HepG2 (cell line): ENCODE measurements around the gene TPST1. TPM values are rescaled to one million over a fixed set of nuclear protein-coding genes. Genes with fewer than 3 reads are reported as not detected.
A peak's percentile ranks its signal among the peaks of the same experiment; 100 is the strongest.

Experiments
- ATAC-seq: fragments of 200-7000 bp; cut with Tn5 transposase; 3 replicates; pipeline ENCODE4 v1.9.1; 2020; ENCODE audit warnings: mild to moderate bottlenecking, moderate library complexity
- BruUV-seq: library from RNA; stranded (reverse); fragments of 400-500 nt; replicated peaks from 2 replicates; lab custom pipeline; 2021; lab: Mats Ljungman, UMichigan
- CTCF ChIA-PET: fragments of 300-600 bp; formaldehyde crosslinking; extraction: SDS; loops from one replicate; lab custom pipeline; 2021; ENCODE audit warnings: low total read pairs, inconsistent platforms, low intra/inter-chr PET ratio; lab: Yijun Ruan, JAX
- POLR2A ChIA-PET: fragments of 350-600 bp; sonication (Branson Sonifier 250); formaldehyde crosslinking; loops from one replicate; lab custom pipeline; 2020; ENCODE audit warnings: antibody characterized with exemption, inconsistent platforms; lab: Yijun Ruan, JAX
- DNase-seq: peaks from one replicate; pipeline ENCODE4 v3.0.0-alpha.2; 2015; ENCODE audit warnings: low spot score
- FAIRE-seq: peaks from 3 replicates; lab custom pipeline; 2011; peaks lifted over from hg19 to GRCh38; lab: Jason Lieb, UNC
- H2AFZ ChIP-seq: one replicate; pipeline ENCODE4 v1.6.1; 2011; ENCODE audit warnings: low read length, inconsistent platforms
- H3K27ac ChIP-seq: fragments of 300-600 bp; 3 replicates; pipeline ENCODE4 v1.8.0; 2011; ENCODE audit warnings: mixed run types, mild to moderate bottlenecking, mixed read lengths, low read length, inconsistent platforms; ENCODE audit not compliant: insufficient read depth; ENCODE audit errors: extremely low read length
- H3K27me3 ChIP-seq, 2 experiments: fragments of 200-600 bp in 1 of 2; 2 replicates in 1 of 2; 3 replicates in 1 of 2; pipeline versions ENCODE4 v1.6.0 to v1.8.0; 2011; ENCODE audit warnings: low read length in 2 of 2, mild to moderate bottlenecking in 2 of 2, moderate library complexity in 2 of 2, inconsistent platforms in 1 of 2; ENCODE audit not compliant: insufficient read depth in 2 of 2, control insufficient read depth in 1 of 2
- H3K36me3 ChIP-seq, 2 experiments: fragments of 200-600 bp in 1 of 2; replicated peaks in 1 of 2; 2 replicates in 1 of 2; 3 replicates in 1 of 2; pipeline versions ENCODE4 v1.5.1 to v1.8.0; 2011; ENCODE audit warnings: low read length in 2 of 2, inconsistent platforms in 1 of 2; ENCODE audit not compliant: insufficient read depth in 2 of 2, control insufficient read depth in 1 of 2
- H3K4me1 ChIP-seq: 2 replicates; pipeline ENCODE4 v1.5.1; 2012; ENCODE audit warnings: low read length, inconsistent platforms; ENCODE audit not compliant: insufficient read depth
- H3K4me2 ChIP-seq: 2 replicates; pipeline ENCODE4 v1.6.0; 2011; ENCODE audit warnings: low read depth, low read length, inconsistent platforms
- H3K4me3 ChIP-seq, 3 experiments: fragments of 200-600 bp in 1 of 3; sonication (generic), shearing (Covaris generic) in 1 of 3; replicated peaks in 1 of 3; 2 replicates each; pipeline ENCODE4 v1.5.1; 2011 to 2016; ENCODE audit warnings: low read length in 3 of 3, inconsistent platforms in 2 of 3, low read depth in 2 of 3, mild to moderate bottlenecking in 2 of 3, control low read depth in 1 of 3, mixed read lengths in 1 of 3; ENCODE audit not compliant: insufficient read depth in 1 of 3
- H3K79me2 ChIP-seq: one replicate; pipeline ENCODE4 v1.6.1; 2011; ENCODE audit warnings: low read length, inconsistent platforms; ENCODE audit not compliant: insufficient read depth
- H3K9ac ChIP-seq: 2 replicates; pipeline ENCODE4 v1.6.0; 2011; ENCODE audit warnings: mild to moderate bottlenecking, low read depth, low read length, inconsistent platforms; ENCODE audit not compliant: insufficient read depth
- H3K9me3 ChIP-seq: 2 replicates; pipeline ENCODE4 v1.5.1; 2012; ENCODE audit warnings: mild to moderate bottlenecking, low read length
- H4K20me1 ChIP-seq: 2 replicates; pipeline ENCODE4 v1.6.0; 2011; ENCODE audit warnings: inconsistent platforms, mild to moderate bottlenecking, low read length, moderate library complexity; ENCODE audit not compliant: insufficient read depth
- CERS6 ChIP-seq: sonication (generic); formaldehyde crosslinking; IDR thresholded peaks from 2 replicates; pipeline ENCODE4 v1.5.0; 2020; ENCODE audit warnings: missing genetic modification reagents
- FOSL1 ChIP-seq: sonication (generic); formaldehyde crosslinking; IDR thresholded peaks from 2 replicates; pipeline ENCODE4 v1.9.0; 2021; ENCODE audit warnings: missing genetic modification reagents, borderline replicate concordance
- MAFF ChIP-seq: IDR thresholded peaks from 2 replicates; pipeline ENCODE4 v1.6.1; 2011; ENCODE audit warnings: low read depth, low read length, improper control_type of control experiment
- MAFK ChIP-seq, 2 experiments: IDR thresholded peaks in 1 of 2; conservative IDR thresholded peaks in 1 of 2; 2 replicates each; pipeline ENCODE4 v1.6.1; 2011; ENCODE audit warnings: improper control_type of control experiment in 2 of 2, low read length in 2 of 2
- PHF21A ChIP-seq: sonication (generic); formaldehyde crosslinking; IDR thresholded peaks from 2 replicates; pipeline ENCODE4 v1.5.0; 2020; ENCODE audit warnings: mild to moderate bottlenecking, missing genetic modification reagents
- PRDM10 ChIP-seq: sonication (generic); formaldehyde crosslinking; IDR thresholded peaks from 2 replicates; pipeline ENCODE4 v1.4.0; 2020; ENCODE audit warnings: low read depth, missing genetic modification reagents
- RXRB ChIP-seq: IDR thresholded peaks from 2 replicates; pipeline ENCODE4 v1.6.1; 2016; ENCODE audit warnings: borderline replicate concordance, missing genetic modification reagents, missing compliant biosample characterization
- SOX6 ChIP-seq, 2 experiments: fragments of 450-650 bp in 1 of 2; sonication (generic) in 1 of 2; formaldehyde crosslinking in 1 of 2; IDR thresholded peaks; 2 replicates each; pipeline versions ENCODE4 v1.4.0 to v1.6.1; 2017 to 2020; ENCODE audit warnings: antibody characterized with exemption in 1 of 2, mild to moderate bottlenecking in 1 of 2, missing genetic modification reagents in 1 of 2
- ZC3H4 ChIP-seq: sonication (generic); formaldehyde crosslinking; IDR thresholded peaks from 2 replicates; pipeline ENCODE4 v1.4.0; 2020; ENCODE audit warnings: missing genetic modification reagents, borderline replicate concordance
- WGBS: methylation state at CpG from one replicate; pipeline ENCODE4 v1.1.6; 2017; ENCODE audit warnings: low lambda C conversion rate; 5-methylcytosine and 5-hydroxymethylcytosine counted together
- in situ Hi-C: cut with HindIII; loops from 2 replicates; pipeline ENCODE4 v1.10.0; 2017; ENCODE audit warnings: low pct_unique_long_range_greater_than_20kb; ENCODE audit not compliant: extremely low pct_ligation_motif_present
- intact Hi-C: fragments of 100-400 bp; cut with micrococcal nuclease; formaldehyde crosslinking; loops from one replicate; pipeline ENCODE4 v1.10.0; 2022; ENCODE audit not compliant: unreplicated experiment
- polyA plus RNA-seq, 8 experiments: library from polyadenylated mRNA; depleted of rRNA in 3 of 8; stranded (reverse) in 7 of 8; unstranded in 1 of 8; fragments of >200 nt; fragmentation: Illumina TruSeq in 4 of 8; extraction: Trizol in 4 of 8; gene quantifications; 2 replicates each; pipeline versions ENCODE4 v1.2.1 to v1.2.3, GENCODE V29; 2011 to 2016; ENCODE audit warnings: low read depth in 4 of 8, missing spikeins in 1 of 8, mixed read lengths in 1 of 8; ENCODE audit not compliant: insufficient read depth in 1 of 8
- total RNA-seq, 5 experiments: library from RNA; depleted of rRNA; stranded (reverse); fragments of >200 nt; fragmentation: Illumina TruSeq; extraction: Trizol; gene quantifications; 2 replicates each; pipeline ENCODE4 v1.2.3, GENCODE V29; 2016; ENCODE audit warnings: low read depth in 1 of 5

The TPST1 gene
- total and polyA plus RNA-seq, 2 of the 13 experiments (the other 11 are each of a cell fraction or from before 2014, with no cell fraction given) = 24.3 to 34.1 TPM

GRCh38 chr7:66344166-66344565 is 139.0 kb downstream of the TPST1 start (continued):
- TF ChIP-seq RXRB (CRISPR knock-in tag) (peak; percentile 30; the same call in 1 of the 2 replicates), MAFF (no peak), PRDM10 (CRISPR knock-in tag) (no peak), CERS6 (no peak), SOX6 (IDR thresholded peaks at IDR 0.05) (no peak), SOX6 (CRISPR knock-in tag; IDR thresholded peaks at IDR 0.05) (peak; percentile 25; the same call in 1 of the 2 replicates), PHF21A (CRISPR knock-in tag) (no peak), FOSL1 (CRISPR knock-in tag) (no peak)

GRCh38 chr7:66348531-66348930 is 143.4 kb downstream of the TPST1 start:
- ATAC-seq (peak; percentile 48; the same call in 2 of the 3 replicates), DNase-seq (no peak), FAIRE-seq (no peak)
- BruUV-seq = no TSS peak
- Histone ChIP-seq H3K4me3 (no peak overlapping the region), H4K20me1 (no peaks in the 10 kb centered on the region), H2AFZ (no peak overlapping the region), H3K9me3 (no peaks in the 10 kb centered on the region), H3K4me1 (peaks cover 29% of the 10 kb centered on the region), H3K9ac (no peak overlapping the region), H3K4me2 (no peak overlapping the region), H3K36me3 (peaks cover 0 to 1% of the 10 kb centered on the region in 2 experiments; a peak in 1 of 5 replicates), H3K27ac (no peak overlapping the region), H3K79me2 (no peaks in the 10 kb centered on the region), H3K27me3 (no peaks in the 10 kb centered on the region)
- ChIA-PET CTCF (no interaction called here), POLR2A (interaction anchor here (0.8 kb wide), 1 partner anchor 110 kb away, joined by 3 read pairs; no protein-coding TSS in a partner anchor)
- in situ Hi-C loops (no loop called here), intact Hi-C loops (no loop called here)
- WGBS = 70% methylated on average over 4 of the region's 4 CpGs
- TF ChIP-seq MAFK (conservative IDR thresholded peaks at IDR 0.05 in 1 of 2, IDR thresholded peaks at IDR 0.05 in 1 of 2; ENCODE audit: low read length in 2 of 2) (peak; percentile 30 to 54; a peak in 3 of 4 replicates), ZC3H4 (CRISPR knock-in tag) (no peak)
